DMS53 (cell line): ENCODE data around the gene CHD8.
"Not testable (repeated sequence)": the region's sequence is repeated elsewhere in the genome, so short reads cannot be mapped to it uniquely, and the experiment has no call there.

Experiments
- DNase-seq: peaks from one replicate; lab custom pipeline; 2025; lab: John Stamatoyannopoulos, UW

CHD8 gene, protein sequence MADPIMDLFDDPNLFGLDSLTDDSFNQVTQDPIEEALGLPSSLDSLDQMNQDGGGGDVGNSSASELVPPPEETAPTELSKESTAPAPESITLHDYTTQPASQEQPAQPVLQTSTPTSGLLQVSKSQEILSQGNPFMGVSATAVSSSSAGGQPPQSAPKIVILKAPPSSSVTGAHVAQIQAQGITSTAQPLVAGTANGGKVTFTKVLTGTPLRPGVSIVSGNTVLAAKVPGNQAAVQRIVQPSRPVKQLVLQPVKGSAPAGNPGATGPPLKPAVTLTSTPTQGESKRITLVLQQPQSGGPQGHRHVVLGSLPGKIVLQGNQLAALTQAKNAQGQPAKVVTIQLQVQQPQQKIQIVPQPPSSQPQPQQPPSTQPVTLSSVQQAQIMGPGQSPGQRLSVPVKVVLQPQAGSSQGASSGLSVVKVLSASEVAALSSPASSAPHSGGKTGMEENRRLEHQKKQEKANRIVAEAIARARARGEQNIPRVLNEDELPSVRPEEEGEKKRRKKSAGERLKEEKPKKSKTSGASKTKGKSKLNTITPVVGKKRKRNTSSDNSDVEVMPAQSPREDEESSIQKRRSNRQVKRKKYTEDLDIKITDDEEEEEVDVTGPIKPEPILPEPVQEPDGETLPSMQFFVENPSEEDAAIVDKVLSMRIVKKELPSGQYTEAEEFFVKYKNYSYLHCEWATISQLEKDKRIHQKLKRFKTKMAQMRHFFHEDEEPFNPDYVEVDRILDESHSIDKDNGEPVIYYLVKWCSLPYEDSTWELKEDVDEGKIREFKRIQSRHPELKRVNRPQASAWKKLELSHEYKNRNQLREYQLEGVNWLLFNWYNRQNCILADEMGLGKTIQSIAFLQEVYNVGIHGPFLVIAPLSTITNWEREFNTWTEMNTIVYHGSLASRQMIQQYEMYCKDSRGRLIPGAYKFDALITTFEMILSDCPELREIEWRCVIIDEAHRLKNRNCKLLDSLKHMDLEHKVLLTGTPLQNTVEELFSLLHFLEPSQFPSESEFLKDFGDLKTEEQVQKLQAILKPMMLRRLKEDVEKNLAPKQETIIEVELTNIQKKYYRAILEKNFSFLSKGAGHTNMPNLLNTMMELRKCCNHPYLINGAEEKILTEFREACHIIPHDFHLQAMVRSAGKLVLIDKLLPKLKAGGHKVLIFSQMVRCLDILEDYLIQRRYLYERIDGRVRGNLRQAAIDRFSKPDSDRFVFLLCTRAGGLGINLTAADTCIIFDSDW (N-terminal part only)

DNA sequence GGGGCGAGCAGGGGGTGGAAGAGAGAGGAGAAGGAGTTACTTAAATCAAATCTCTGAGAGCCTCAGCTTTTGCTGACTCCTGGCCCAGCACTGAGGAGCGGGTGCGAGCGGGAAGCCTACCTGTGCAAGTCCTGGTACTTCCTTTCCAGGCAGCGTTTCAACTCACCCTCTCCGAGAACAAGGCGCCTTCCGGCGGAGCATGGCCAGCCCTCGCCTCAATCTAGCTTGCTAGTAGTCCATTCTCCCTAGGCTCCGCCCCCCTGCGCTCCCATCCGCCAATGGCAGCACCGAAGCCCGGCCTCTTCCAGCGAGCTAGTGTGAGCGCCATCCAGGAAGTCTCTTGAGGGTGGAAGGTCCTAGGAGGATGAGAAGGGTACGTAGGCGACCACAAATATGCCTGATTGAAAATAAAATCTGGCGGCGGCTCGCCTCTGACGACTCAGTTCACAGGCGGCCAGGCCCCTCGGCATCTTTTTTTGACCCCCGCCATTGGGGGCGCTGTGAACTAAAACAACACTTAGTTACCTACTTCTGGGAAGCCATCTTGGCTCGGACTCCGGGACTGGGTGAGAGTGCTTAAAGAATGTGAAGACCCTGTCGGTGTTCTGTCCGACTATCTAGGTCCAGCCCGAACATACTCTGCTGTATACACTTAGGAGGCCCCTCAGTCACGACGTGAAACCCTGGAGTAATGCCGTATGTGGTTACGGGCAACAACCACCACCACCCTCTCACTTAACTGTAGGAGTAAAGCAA, at the start of gene CHD8:
Gene CHD8 (minus strand): TSS at position 212 of the 756 bp plus-strand sequence. CDS start 24,480 bp downstream, outside the sequence.
- DNase-seq: peak; percentile 96

DNA sequence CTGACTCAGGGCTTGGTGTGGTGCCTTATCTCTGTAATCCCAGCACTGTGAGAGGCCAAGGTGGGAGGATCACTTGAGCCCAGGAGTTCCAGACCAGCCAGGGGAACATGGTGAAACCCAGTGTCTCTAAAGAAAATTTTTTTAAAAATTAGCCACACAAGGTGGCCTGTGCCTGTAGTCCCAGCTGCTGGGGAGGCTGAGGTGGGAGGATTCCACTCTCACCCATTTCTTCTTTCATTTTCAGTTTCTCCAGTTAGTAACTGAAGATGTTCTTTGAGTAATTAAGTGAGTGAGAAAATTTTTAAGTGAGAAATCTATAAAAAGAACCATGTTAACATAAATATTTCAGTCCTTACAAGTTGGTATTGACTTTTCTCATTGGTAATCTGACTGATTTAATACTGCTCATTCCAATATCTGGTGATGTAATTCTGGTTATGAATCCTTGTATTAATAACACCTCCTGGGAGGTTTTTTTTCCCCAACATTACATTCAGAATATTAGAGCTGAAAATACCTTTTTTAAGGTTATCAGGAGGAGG, 49.2 kb upstream of the CHD8 start:
- no peak for DNase-seq

DNA sequence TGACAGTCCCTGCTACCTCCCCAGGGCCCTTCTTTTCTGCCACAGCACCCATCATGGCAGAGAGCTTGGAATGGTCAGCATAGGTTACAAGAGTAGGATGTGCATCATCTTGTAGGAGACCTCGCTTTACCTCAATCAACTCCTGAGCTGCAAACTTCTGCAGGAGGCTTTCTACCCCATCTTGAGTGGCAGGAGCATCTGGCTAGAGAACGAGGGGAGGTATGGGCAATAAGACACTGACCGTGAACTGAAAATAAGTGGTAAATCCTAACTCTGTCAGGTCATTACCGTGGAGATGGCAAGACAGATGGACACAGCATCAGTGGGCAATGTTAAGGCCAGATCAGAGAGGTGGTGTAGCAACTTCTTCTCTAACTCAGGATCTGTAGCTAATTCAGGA, 47.5 kb upstream of the CHD8 start:
- no peak for DNase-seq

DNA sequence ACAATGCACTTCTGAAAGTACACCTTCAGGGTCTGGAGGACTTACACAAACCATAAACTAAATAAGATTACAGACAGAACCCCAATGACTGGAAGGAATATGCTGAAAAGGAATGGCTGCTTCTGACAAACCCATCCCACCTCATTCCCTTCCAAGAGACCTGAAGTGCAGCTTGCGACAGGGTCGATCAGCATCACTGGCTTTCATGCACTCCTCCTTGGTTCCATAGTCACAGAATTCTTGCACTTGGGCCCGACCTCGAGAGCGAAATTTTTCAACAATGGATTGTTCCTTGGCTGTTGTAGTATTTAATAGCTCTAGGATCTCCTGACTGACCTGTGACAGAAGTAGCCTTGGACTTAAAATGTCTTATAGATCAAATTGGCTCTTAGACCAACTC, 45.6 kb upstream of the CHD8 start:
- DNase-seq: no peak

DNA sequence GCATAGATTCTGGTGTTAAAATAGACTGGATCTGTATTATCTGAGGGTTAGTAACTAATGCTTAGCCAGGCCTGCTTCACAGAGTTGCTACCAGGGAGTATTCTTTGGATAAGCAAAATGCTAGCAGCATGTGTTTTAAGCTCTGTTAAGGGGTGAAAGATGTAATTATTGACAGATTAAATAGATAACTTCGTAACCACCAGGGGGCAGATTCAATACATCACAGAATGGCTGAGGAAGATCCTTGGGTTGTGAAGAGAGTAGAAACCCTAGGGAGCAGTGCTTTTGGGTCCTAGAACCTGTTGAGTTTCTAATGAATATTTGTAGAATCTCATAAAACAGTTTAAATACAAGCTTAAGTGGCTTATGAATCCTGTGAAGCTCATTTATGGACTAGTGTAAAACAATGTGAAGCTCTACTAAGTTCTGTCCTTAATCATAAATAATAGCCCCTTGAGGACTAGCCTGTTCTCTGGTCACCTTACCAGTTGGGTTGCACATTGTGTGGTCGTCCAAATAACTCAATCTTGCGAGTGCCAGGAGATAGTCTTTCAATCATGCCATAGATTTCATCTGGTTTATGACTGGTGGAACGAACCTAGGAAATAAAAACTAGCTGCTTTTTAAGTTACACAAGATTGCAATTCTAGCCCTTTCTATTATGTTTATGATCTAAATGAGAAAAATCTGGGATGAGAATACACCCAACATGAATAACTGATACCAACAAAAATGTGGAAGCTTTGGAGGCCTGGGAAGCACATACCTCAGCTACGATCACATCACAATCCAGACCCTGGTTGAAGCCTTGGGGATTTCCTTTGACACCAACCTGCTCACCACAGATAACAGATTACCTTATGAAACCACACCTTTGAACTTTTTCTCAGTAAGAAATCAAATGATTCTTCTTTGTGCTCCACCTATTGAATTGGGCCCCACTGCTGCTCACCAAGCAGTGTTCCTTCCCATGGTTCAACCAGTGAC, 42.9 kb upstream of the CHD8 start:
- DNase-seq: peak; percentile 61

DNA sequence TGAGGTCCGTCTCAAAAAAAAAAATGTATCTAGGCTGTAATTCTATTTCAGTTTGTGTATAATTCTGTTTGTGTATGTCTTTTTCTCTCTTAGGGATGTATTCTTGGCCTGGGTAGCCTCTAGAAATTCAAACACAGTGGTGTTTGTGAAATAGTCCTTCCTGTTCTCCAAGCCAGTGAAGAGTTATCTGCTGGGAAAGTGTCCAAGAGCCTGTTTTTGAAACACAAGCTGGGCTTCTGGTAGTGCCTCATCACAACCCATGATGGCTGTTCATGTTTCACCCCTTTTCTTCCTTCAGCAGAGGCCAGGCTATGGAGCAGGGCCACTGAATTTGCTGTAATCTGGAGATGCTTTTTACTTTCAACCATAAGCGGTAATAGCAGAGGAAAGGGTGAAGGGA, 40.5 kb upstream of the CHD8 start:
- no peak for DNase-seq

DNA sequence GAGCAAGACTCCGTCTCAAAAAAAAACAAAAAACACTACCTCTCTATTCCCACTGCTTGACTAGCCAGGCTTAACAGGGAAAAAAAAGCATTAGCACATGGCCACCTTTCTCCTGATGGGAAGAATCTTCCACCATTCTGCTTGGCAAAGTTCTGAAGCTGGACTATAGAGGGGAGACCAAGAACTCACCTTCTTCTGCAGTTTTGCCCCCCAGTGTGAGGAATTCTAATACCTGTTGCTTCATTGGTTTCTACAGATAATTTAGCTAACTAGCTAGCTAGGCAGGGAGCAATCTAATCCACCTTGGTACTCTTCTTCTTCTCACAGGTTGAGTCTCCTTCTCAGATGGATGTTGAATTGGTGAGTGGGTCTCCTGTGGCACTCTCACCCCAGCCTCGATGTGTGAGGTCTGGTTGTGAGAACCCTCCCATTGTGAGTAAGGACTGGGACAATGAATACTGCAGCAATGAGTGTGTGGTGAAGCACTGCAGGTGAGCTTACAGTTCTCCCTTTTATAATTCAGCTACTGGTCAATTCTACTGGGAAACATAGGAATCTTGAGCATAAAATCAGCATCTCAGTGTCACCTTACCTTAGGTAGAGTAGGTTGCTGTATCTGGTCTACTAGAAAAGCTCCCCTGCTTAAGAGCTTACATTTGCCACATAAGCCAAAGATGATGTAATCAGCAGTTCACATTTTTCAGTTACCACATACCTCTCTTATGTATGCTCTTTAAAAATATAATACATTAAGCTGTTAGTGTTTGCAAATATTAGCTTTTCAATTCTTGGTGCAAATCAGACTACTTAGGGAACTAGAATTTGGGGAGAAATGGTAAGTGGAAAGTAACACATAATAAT, 39.2 kb upstream of the CHD8 start:
- DNase-seq: no peak

DNA sequence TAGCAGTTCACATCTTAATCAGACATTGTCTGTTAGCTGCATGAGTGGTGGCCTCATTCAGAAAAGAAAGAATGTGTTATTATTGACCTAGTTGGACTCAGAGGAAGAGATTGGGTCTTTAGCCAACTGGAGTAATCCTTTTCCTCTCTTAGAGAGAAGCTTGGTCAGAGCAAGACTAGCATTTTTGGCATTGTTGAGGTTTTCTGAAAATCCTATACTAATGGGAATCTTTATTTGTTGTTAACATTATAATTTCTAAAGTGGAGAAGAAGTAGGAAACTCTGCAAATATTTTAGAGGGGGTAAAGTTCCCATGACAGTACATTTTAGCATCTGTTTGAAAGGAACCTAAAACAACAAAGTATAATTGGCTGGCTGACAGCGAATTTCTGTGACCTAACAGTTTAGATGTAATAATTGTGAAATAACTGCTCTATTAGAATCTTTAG, 30.7 kb upstream of the CHD8 start:
- no peak for DNase-seq

DNA sequence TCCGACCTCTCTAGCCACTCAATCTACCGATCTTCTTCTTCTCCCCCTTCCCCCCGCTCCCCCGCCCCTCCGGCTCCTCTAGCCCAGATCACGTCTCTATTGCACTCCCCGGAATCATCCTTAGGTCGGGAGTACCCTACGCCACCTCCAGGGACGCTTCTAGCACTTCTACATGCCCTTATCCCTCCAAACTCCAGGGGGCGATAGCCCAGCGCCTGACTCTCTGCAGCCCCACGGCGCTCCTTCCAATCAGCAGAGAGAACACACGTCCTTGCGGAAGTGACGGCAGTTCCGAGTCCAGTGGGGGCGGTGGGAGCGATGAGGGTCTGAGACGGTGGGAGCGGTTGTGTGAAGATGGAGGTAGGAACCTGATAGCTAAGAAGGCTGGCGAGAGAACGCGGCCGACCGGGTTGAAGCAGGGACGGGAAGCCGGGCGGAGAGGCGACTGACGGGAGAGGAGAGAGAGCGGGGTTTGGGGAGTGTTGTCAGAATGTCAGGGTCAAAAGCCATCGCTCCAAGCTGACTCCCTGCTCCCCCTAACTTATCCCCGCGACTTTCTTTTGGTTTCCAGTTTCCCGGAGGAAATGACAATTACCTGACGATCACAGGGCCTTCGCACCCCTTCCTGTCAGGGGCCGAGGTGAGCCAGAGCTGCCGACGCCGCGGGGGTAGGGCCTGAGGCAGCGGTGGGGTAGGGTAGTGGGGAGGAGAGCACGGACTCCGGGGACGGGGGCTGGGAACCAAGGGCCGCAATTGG, 21.2 kb upstream of the CHD8 start, which contains the start of the genes RAB2B and TOX4:
Gene RAB2B (minus strand): TSS at position 35 of the 757 bp plus-strand sequence. CDS start 87 bp downstream, outside the sequence.
Gene TOX4 (plus strand): TSS at position 271 of the 757 bp plus-strand sequence. CDS start 84 bp downstream, at position 355.
- DNase-seq: peak; percentile 93

DNA sequence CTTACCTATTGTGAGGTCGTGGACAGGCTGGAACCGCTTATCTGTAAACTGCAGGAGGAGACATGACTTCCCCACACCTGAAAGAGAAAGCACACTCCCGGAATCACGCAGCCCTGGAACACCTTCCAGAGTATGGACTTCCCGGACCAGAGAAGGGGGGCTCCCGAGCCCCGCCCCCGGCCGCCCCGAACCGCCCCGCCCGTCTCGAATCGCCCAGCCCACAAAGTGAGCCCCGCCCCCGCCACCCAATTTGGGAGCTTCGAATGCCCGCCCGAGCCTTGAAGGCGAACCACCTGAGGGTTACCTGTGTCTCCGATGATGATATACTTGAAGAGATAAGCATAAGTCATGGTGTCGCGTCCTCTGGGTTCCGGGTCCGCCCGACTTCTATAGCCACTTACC, 20.6 kb upstream of the CHD8 start:
- peak; percentile 83 for DNase-seq

DNA sequence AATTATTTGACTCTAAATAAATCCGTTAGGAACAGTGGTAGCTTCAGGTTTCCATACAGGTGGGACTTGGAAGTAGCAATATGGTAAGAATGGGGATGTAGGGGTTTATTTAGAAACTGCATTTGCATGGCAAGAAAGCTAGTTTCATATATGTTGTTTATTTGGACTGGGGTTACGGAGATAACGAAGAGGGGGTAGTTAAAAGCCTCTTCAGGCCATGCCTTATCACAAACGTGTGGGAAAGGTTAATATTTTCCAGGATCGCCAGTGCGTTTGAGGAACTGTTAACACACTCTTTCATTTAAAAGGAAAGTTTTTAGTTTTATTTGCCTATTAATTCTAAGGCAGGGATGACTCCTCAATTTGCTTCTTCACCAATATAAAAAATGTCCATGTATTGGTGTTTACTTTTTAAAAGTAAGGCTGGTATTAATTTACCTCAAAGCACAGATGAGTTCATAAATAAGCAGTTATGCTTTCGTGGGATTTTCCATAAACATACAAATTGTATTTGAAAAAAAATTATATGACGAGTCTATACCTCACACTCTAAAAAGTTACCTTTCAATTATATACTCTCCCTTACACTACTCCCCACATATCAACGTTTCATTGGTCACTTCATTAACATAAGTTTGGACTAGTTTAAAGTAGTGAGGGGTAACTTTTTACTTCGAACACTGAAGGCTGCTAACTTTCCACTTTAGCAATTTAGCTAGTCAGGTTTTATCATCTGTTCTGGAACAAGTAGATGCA, 20.0 kb upstream of the CHD8 start:
- peak; percentile 2 for DNase-seq

DNA sequence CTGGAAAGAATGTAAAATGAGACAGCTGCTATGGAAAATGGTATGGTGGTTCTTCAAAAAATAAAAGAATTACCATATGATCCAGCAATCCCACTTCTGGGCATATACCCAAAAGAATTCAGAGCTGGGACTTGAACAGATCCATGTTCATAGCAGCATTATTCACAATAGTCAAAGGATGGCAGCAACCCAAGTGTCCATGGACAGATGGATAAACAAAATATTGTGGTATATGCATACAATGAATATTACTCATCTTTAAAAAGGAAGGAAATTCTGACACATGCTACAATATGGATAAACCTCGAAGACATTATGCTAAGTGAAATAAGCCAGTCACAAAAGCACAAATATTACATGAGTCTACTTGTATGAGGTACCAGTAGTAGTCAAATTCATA, 11.7 kb upstream of the CHD8 start:
- DNase-seq: no peak

DNA sequence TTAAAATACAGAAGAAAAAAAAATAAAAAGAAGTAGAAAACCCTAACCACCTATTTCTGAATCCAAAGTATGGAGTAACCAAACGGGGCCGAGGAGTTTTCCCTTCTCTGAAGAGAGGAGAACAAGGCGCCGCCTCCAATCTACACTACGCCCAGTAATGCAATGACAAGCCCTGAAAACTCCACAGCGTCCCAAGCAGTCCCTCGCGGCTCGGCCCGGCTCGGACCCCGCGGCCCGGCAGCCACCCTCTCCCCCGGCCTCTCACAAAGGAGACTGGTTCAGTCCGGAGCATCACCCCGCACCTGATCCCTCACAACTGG, 371 bp downstream of the CHD8 start:
- peak; percentile 51 for DNase-seq

DNA sequence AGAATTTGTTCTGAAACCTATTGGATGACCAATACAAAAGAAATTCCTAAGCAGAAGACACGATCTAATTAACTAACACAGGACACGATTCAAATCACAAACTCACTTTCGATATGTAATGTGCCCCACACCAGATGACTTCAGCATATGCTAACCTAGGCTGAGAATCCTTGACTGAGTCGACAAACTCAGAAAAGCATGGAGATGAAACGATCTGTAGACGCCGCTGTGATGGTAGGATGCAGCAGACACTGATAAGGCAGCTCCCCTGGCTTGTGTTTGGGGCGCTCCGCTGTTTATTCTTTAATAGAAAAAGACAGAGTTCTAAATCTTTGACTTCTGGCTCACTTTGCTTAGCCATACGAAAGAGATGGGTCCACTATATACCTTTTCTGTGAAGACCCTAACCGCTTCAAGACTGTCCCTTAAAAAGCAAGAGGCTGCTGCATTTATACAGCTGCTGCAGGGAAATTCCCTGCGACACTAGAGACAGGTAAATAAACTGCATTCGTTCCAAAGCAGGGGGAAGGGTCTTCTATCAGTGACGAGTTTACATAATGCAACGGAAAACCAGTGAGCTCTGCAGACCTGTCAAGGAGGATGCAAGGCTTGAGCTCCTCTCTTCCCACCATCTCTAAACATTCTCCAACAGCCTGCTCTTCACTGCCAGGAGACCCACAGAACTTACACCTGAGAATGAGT, 929 bp downstream of the CHD8 start:
- DNase-seq: peak; percentile 21

DNA sequence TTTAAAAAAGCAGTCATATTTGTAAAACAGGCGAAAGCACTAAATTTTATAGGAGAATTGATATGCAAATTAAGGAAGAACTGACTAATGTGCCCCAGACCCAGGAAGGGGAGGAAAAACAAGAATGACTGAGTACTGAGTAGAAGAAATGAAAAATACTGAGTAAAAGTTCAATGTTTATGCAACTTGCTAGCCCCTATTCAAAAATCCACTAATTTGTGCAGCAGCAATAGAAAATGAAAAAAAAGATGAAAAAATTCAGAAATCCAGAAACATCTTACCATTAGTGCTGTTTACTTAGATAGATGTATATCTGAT, 6.1 kb downstream of the CHD8 start:
- DNase-seq: no peak

DNA sequence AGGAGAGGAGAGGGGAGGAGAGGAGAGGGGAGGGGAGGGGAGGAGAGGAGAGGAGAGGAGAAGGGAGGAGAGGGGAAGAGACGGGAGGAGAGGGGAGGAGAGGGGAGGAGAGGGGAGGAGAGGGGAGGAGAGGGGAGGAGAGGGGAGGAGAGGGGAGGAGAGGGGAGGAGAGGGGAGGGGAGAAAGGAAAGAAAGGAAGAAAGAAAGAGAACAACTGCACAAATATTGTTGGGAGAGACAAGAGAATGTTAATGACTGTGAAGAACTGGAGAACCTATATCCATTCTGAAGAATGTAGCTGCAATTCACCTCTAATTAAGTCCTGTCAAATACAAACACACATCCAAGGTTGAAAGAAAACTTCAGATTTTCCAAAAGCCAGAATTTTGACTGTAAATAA, 13.3 kb downstream of the CHD8 start:
- not testable (repeated sequence) for DNase-seq

DNA sequence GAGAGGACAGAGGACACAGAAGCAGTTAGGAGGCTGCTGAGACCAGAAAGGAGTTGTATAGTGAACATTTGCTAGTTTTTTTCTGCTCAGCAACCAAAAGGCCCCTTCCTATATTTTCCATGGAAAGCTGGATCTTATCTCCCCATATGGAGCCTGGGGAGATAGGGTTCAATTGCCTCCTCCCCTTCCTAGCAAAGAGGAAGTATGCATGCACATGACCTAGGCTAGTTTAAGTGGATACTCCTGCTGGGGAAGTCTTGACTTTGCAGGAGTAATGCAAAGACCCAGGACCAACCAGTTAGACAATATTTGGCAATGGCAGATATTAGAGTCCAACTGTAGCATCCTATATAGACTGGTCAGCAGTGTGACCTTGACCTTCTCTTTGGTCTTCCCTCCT, 15.1 kb downstream of the CHD8 start:
- no peak for DNase-seq
